ENCODE measurements around the gene SPSB1.

- TF ChIP-seq POLR2A (IDR thresholded peaks at IDR 0.05) (no peak), CTCF (IDR thresholded peaks at IDR 0.05) (no peak)
Observed at GRCh38 chr1:9350960-9351359, 58.3 kb downstream of the SPSB1 start.

Data from thyroid gland (tissue), 4 donors.